Activated T-cell treated with anti-CD3 and anti-CD28 coated beads for 1 hour (primary cell): ENCODE data around the gene SIRT2.

Experiments used
- DNase-seq: peaks from one replicate; pipeline ENCODE4 v3.0.0-alpha.2; 2020; ENCODE audit warnings: low read depth

SIRT2 gene

GRCh38 chr19:38845374-38846024 lies 53.9 kb downstream of the SIRT2 start:
- DNase-seq = no peak

DNA sequence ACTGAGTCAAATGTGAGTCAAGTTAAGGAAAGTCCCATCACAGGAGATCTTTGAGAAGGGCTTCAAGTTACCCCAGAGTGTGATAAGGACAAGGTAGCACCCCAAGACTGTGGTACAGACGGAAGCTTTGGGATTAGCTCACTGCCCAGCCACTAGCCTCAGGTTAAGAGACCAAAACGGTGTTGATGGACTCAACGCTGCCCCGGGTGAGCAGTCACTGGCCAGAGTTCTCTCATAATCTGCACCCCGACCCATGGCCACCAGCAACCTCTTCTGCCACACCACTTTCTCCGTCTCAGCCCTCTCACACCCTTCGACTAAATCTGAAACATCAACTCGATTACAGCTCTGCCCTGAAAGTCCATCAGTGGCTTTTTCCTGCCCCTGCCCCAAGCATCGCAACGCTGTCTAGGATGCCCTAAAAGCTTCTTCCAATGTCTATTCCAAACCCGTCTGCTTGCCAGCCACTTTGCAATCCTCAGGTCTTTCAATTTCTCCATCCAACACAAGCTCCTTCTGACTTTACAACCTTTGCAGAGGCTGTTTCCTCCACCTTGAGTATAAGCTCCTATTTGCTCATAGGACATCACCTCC lies 55.2 kb downstream of the SIRT2 start:
- no peak for DNase-seq

DNA sequence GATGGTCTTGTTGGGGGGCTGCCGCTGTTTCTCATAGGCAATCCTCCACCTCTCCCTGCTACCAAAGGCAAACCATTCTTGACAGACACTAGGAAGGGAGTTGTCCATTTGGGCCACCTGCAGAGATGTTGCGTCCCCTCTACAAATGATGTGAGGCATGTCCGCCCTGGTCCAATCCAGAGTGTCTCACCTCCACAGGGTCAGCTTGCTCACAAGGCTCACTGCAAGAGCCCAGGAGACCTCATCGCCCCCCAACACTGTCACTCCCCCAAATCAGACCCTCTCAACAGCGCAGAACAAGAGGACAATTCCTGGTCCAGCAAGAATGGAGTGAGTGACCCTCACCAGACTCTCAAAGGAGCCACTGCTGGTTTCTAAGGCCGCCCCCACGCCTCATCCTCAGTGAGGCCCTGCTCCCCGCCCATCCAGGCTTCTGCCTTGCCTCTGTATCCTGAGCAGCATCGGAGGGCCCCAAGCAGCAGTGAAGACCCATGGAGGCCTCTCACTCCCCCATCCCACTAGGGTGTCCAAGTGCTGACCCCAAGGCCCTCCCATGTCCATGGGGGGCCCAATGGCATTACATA lies 56.2 kb downstream of the SIRT2 start:
- no peak for DNase-seq

DNA sequence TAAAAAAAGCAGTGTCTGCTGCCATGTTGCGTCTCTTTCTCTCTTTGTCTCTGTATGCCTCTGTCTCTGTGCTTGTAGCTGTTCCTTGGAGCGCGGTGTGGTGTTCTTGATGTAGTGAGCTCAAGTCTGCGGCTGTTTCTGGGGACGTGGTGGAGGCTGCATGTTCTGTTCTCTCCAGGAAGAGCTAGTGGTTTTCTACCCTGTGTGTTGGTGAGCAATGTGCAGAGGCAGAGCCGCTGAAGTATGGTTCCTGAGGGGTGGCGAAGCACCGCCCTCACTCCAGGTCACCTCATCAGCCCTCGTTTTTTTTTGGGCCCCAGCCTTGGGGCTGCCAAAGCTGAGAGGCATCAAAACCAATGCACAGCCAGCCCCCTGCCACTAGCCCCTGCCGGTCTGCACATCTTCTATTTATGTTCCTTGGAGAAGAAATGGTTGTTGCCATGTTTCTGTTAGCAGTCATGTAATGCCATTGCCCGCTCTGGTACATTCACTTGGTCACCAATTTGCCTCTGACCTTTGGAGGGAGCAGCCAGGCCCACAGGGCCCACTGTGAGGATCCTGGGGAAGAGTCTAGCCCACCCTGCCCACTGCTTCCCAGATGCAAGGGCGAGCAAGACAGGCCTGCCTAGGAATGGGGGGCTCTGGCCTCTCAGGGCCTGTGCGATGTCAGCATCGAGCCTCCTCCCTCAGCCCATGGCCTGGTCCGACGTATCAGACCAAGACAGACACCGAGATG lies 56.8 kb downstream of the SIRT2 start:
- DNase-seq = peak; percentile 44

GRCh38 chr19:38841787-38842438 lies 57.5 kb downstream of the SIRT2 start:
- DNase-seq = peak; percentile 35

GRCh38 chr19:38841180-38841766 lies 58.1 kb downstream of the SIRT2 start:
- DNase-seq = no peak

GRCh38 chr19:38840583-38840968 lies 58.8 kb downstream of the SIRT2 start:
- no peak for DNase-seq

DNA sequence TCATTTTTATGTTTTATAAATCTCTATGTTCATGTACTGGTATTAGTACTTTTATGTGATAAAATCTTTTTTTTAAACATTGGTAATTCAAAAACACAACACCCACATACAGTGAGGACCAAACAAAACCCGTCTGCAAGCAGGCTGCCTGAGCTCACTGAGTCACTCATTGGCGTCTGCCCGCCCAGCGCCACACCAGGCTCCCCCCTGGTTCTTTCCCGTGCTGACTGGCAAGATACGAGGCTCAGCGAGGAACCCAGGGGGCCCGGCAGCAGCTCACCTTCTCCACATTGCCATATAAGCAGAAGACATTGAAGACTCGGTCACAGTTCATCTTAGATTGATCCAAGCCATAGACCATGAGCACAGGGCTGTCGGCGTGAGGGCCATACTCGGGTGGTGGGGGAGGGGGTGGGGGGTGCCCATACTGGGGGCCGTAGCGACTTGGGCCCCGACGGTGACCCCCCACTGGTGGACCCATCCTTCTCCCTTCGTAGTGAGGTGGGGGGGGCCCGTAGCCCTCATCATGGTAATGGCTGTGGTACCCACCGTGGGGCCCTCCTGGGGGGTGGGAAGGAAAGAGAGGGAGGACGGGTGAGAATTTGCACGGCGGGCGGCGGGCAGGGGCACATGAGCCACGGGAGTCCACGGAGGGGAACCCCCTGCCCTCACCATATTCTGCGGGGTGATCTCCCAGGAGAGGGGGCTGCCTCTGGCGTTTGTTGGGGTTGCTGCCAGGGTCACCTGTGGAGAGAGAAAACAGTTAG lies 59.4 kb downstream of the SIRT2 start:
- no peak for DNase-seq

DNA sequence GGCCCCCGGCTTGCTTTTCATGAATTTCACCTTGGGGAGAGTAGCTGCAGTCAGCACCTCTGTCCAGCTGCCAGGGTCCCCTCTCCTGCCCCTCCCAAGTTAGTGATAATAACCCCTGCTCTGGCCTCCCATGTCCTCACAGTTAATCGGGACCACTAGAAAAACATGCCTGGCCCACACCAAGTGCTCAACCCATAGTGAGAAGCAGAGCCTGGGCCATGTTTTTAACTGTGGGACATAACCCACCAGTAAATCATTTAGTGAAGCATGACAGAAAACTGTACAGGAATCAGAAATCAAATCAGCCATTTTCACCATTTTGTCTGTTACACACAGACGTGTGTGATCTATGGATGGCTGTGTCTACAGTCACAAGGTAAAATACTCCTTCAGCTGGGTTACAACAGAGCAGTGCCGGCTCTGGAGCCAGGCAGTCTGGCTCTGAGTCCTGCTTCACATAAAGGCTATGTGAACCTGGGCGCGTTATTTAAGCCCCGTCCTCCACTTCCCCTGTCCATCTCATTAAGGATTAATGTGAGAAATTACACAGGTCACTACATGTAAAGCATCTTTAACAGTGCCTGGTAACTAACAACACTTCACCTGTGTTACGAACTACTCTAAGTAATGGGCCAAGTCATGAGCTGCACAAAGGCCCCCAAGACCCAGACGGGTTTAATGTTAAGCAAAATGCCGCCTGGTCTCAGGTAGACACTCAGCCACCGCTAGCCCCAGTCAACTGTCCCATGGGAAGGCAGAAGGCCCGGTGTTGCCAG lies 60.2 kb downstream of the SIRT2 start:
- no peak for DNase-seq

GRCh38 chr19:38838208-38838985 lies 61.0 kb downstream of the SIRT2 start:
- peak; percentile 24 for DNase-seq

GRCh38 chr19:38837656-38838121 lies 61.7 kb downstream of the SIRT2 start:
- no peak for DNase-seq

- DNase-seq = no peak
These were observed 62.3 kb downstream of the SIRT2 start for GRCh38 chr19:38836983-38837626.

- DNase-seq = no peak
These were observed 63.0 kb downstream of the SIRT2 start for GRCh38 chr19:38836159-38836982.

DNA sequence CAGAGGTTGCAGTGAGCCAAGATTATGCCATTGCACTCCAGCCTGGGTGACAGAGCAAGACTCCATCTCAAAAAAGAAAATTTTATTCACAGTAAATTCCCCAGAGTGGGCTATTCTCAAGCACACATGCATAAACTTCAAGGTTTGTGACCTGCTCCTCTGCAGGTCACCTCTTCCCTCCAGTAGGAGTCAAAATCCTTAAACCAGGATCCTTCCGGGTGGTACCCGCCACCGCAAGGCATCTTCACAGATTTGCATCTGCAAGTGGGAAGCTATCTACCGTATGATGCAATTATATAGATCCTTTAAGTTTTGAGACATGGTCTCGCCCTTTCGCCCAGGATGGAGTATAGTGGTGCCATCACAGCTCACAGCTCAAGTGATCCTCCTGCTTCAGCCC lies 64.8 kb downstream of the SIRT2 start:
- no peak for DNase-seq

- no peak for DNase-seq
These were observed 65.3 kb downstream of the SIRT2 start for GRCh38 chr19:38834104-38834490.

GRCh38 chr19:38833092-38833425 lies 66.4 kb downstream of the SIRT2 start:
- DNase-seq = no peak

- no peak for DNase-seq
These were observed 68.2 kb downstream of the SIRT2 start for GRCh38 chr19:38831142-38831605.

DNA sequence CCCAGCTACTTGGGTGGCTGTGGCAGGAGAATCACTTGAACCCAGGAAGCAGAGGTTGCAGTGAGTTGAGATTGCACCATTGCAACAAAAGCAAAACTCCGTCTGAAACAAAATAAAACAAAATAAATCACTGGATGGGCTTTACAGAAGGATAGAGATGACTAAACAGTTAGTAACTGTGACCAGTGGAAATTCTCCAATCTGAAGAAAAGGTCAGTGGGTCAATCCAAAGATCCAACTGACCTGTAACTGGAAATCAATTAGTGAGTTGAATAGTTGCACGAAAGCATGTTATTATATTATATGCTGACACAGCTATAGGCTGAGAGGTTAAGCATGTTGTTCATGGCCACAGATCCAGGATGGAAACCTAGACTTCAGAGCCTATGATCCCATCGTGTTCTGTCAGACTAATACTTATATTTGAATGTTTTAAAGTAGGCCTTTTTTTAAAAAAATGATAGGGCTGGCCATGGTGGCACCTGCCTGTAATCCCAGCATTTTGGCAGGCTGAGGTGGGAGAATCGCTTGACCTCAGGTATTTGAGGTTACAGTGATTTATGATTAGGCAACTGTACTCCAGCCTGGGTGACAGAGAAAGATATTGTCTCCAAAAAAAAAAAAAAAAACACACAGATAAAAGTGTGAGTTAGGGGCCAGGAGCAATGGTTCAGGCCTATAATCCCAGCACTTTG lies 69.2 kb downstream of the SIRT2 start:
- no peak for DNase-seq
